ENCODE data around the gene INO80.

DNA sequence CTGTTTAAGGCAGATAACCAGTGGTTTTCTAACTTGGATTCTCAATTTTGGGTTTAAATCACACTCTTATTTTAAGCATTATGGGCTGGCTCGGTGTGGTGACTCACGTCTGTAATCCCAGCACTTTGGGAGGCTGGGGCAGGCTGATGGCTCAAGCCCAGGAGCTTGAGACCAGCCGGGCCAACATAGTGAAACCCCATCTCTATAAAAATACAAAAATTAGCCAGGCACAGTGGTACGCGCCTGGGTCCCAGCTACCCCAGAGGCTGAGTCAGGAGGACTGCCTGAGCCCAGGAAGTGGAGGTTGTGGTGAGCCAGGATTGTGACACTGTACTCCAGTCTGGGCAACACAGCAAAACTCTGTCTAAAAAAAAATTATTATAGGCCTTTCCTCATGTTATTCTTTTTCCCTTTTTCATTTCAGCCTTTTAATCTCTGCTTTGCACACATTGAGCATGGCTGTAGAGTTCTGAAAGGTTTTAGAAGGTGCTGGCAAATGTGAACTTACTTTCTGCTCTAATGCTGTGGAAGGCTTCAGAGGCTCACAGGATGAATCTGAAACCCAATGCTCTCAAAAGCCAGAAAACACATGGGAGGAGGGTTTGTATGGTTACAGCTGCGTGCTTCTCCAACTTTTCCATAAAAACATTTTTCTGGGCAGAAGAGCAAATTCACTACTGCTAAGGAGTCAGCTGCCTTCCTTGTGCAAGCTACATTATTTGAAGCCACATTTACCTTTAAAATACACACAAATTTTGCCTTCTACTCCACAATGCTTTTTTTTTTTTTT is 130.3 kb downstream of the INO80 start:
- TF ChIP-seq, protein P1, sequence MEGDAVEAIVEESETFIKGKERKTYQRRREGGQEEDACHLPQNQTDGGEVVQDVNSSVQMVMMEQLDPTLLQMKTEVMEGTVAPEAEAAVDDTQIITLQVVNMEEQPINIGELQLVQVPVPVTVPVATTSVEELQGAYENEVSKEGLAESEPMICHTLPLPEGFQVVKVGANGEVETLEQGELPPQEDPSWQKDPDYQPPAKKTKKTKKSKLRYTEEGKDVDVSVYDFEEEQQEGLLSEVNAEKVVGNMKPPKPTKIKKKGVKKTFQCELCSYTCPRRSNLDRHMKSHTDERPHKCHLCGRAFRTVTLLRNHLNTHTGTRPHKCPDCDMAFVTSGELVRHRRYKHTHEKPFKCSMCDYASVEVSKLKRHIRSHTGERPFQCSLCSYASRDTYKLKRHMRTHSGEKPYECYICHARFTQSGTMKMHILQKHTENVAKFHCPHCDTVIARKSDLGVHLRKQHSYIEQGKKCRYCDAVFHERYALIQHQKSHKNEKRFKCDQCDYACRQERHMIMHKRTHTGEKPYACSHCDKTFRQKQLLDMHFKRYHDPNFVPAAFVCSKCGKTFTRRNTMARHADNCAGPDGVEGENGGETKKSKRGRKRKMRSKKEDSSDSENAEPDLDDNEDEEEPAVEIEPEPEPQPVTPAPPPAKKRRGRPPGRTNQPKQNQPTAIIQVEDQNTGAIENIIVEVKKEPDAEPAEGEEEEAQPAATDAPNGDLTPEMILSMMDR (IDR thresholded peaks at IDR 0.05 in 4 of 5, conservative IDR thresholded peaks at IDR 0.05 in 1 of 5): no peak
- TF ChIP-seq POLR2A (IDR thresholded peaks at IDR 0.05): no peak
